Esophagus squamous epithelium (tissue), 5 donors: ENCODE data around the gene PAIP2. TPM values are rescaled to one million over a fixed set of nuclear protein-coding genes. Genes with fewer than 3 reads are reported as not detected.

ENCODE experiments used
- DNase-seq: peaks from one replicate; lab custom pipeline; 2025; lab: John Stamatoyannopoulos, UW
- H3K27ac ChIP-seq, 4 donors: fragments of 200-600 bp; sonication (generic); one replicate each; pipeline ENCODE4 v1.5.1; 2016 to 2019; ENCODE audit warnings: mild to moderate bottlenecking in 1 of 4
- H3K27me3 ChIP-seq, 4 donors: fragments of 200-600 bp; sonication (generic); 1 replicate in 3 of 4; 2 replicates in 1 of 4; pipeline versions ENCODE4 v1.5.1 to v1.6.0; 2017 to 2021; ENCODE audit warnings: antibody characterized with exemption in 1 of 4
- H3K36me3 ChIP-seq, 3 donors: fragments of 200-600 bp; sonication (generic); one replicate each; pipeline ENCODE4 v1.5.1; 2016 to 2019
- H3K4me1 ChIP-seq, 3 donors: fragments of 200-600 bp; sonication (generic); one replicate each; pipeline ENCODE4 v1.5.1; 2017 to 2019
- H3K4me3 ChIP-seq, 4 donors: fragments of 200-600 bp; sonication (generic); 1 replicate in 3 of 4; 2 replicates in 1 of 4; pipeline ENCODE4 v1.5.1; 2016 to 2019; ENCODE audit warnings: mild to moderate bottlenecking in 2 of 4, moderate library complexity in 1 of 4
- H3K9me3 ChIP-seq, 3 donors: fragments of 200-600 bp; sonication (generic); one replicate each; pipeline ENCODE4 v1.5.1; 2016 to 2019
- POLR2A ChIP-seq, 4 donors: fragments of 450-650 bp; IDR thresholded peaks; one replicate each; pipeline ENCODE4 v1.6.1; 2017; ENCODE audit warnings: antibody characterized with exemption in 4 of 4, mild to moderate bottlenecking in 4 of 4, moderate library complexity in 3 of 4
- WGBS, 2 donors: methylation state at CpG; one replicate each; pipeline ENCODE4 v1.1.5; 2018; 5-methylcytosine and 5-hydroxymethylcytosine counted together
- intact Hi-C: fragments of 100-400 bp; cut with DNase I; formaldehyde crosslinking; loops from one replicate; pipeline ENCODE4 v1.15.0; 2022
- total RNA-seq, 4 donors: library from RNA; depleted of rRNA; stranded (reverse); fragments of >200 nt; gene quantifications; one replicate each; pipeline ENCODE4 v1.1.0, GENCODE V29; 2016
- TF ChIP-seq, protein P1 (sequence below), 6 experiments: fragments of 450-650 bp in 4 of 6; fragments of 200-600 bp in 2 of 6; sonication (generic) in 2 of 6; IDR thresholded peaks; one replicate each; pipeline ENCODE4 v1.5.1; 2016 to 2019; ENCODE audit warnings: antibody characterized with exemption in 6 of 6, mild to moderate bottlenecking in 4 of 6, moderate library complexity in 4 of 6
- donor health status: DM: yes; HTN: yes; CAD: no.

Gene PAIP2
- total RNA-seq, 4 donors from 2014 or later = 33.7 to 69.0 (median 57.6) TPM

DNA sequence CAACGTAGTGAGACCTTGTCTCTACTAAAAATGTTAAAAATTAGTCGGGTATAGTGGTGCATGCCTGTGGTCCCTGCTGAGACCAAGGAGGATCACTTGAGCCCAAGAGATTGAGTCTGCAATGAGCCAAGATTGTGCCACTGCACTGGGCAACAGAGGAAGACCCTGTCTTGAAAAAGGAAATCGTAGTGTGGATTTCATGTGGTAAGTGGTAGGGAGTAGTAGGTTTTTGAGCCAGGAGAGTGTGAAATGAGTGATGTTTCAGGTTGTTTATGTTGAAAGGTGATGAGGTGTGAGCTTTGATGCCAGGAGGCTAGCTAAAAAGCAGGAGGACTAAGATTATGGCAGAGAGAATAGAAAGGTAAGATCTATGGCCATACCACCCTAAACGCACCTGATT, 42.2 kb upstream of the PAIP2 start:
- no peak for TF ChIP-seq POLR2A (IDR thresholded peaks at IDR 0.05)
- TF ChIP-seq, protein P1, sequence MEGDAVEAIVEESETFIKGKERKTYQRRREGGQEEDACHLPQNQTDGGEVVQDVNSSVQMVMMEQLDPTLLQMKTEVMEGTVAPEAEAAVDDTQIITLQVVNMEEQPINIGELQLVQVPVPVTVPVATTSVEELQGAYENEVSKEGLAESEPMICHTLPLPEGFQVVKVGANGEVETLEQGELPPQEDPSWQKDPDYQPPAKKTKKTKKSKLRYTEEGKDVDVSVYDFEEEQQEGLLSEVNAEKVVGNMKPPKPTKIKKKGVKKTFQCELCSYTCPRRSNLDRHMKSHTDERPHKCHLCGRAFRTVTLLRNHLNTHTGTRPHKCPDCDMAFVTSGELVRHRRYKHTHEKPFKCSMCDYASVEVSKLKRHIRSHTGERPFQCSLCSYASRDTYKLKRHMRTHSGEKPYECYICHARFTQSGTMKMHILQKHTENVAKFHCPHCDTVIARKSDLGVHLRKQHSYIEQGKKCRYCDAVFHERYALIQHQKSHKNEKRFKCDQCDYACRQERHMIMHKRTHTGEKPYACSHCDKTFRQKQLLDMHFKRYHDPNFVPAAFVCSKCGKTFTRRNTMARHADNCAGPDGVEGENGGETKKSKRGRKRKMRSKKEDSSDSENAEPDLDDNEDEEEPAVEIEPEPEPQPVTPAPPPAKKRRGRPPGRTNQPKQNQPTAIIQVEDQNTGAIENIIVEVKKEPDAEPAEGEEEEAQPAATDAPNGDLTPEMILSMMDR (IDR thresholded peaks at IDR 0.05) = no peak
- no peaks in the 10 kb centered on the region for H3K36me3 ChIP-seq
- intact Hi-C loops = no loop called here
- H3K9me3 ChIP-seq = no peaks in the 10 kb centered on the region
- 33 to 47% methylated on average over 4 of the region's 4 CpGs for WGBS, 2 donors
- H3K4me1 ChIP-seq = peaks cover 11 to 97% (median 79%) of the 10 kb centered on the region in 3 donors
- H3K27me3 ChIP-seq = no peaks in the 10 kb centered on the region
- no peak overlapping the region for H3K27ac ChIP-seq
- no peak overlapping the region for H3K4me3 ChIP-seq
- no peak for DNase-seq

DNA sequence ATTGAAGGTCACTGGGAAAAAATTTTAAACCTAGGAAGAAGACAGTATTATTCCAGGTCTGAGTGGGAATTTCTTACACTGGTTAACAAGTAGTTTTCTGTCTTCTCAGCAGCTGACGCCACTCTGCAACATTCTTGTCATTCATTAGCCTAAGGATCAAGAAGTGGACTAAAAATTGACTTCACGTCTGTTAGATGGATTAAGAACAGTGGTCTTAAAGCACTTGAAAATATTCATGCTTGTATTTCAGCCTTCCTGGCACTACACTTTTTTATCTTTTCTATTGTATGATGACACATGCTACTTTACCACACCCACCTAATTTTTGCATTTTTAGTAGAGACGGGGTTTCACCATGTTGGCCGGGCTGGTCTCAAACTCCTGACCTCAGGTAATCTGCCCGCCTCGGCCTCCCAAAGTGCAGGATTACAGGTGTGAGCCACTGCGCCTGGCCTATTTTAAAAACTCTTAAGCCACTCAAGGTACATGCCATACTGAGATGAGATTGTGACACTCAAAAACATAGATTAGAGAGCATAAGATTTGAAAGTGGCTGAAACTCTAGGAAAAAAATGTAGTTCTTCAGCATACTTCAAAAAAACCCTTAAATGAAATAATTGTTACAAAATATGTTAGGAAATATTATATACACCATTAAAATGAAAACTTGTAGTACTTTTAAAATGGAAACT, 39.7 kb upstream of the PAIP2 start:
- Histone ChIP-seq H3K36me3 (no peaks in the 10 kb centered on the region), H3K27me3 (no peaks in the 10 kb centered on the region), H3K4me3 (no peak overlapping the region), H3K27ac (no peak overlapping the region), H3K4me1 (peaks cover 1 to 100% (median 80%) of the 10 kb centered on the region in 3 donors), H3K9me3 (no peaks in the 10 kb centered on the region)
- no peak for DNase-seq
- whole genome bisulfite sequencing, 2 donors = 43 to 57% methylated on average over 7 of the region's 7 CpGs
- TF ChIP-seq POLR2A (IDR thresholded peaks at IDR 0.05) = no peak
- TF ChIP-seq, protein P1 (IDR thresholded peaks at IDR 0.05) = no peak
- intact Hi-C loops = no loop called here

DNA sequence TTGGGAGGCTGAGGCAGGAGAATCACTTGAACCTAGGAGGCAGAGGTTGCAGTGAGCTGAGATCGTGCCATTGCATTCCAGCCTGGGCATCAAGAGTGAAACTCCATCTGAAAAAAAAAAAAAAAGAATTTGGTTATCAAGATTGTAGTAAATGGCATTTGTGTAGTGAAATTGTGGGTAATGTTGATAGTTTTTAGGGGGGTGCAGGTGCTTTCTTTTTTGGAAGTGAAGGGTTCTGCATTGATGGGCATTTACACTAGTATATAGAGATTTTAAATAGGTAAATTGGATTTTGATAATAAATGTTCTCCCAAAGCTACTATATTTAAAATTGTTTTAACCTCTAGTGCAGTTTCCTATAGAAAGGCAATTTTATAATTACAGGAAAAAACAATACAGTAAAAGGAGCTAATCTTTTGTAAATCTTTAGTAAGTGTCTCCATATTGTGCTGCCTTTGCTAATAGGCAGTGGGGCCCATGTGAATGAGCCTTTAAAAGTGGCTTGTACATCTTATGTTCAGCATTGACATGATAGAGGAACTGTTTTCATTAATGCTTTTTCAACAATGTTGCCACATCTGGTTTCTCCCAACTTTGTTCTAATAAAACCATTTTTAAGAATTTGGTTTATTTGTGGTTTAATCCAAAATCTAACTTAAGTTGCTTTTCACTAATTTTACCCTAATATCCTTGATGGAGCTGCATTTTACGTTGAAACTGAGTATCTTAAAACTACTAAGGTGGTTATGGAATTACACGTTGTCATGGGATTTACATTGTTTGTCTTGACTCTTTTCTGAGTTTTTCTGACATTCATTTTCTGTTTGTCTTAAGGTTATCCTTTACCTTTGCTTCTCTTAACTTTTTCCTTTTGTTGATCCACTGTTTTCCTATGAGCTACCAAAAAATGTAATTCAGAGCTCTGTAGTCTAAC, 37.0 kb upstream of the PAIP2 start:
- 31 to 36% methylated on average over 3 of the region's 3 CpGs for WGBS, 2 donors
- Histone ChIP-seq H3K27me3 (no peaks in the 10 kb centered on the region), H3K4me1 (peaks cover 0 to 100% (median 65%) of the 10 kb centered on the region in 3 donors), H3K9me3 (no peaks in the 10 kb centered on the region), H3K36me3 (no peaks in the 10 kb centered on the region), H3K27ac (no peak overlapping the region), H3K4me3 (no peak overlapping the region)
- intact Hi-C loops = no loop called here
- DNase-seq = no peak
- TF ChIP-seq POLR2A (IDR thresholded peaks at IDR 0.05) = no peak
- TF ChIP-seq, protein P1 (IDR thresholded peaks at IDR 0.05) = no peak

DNA sequence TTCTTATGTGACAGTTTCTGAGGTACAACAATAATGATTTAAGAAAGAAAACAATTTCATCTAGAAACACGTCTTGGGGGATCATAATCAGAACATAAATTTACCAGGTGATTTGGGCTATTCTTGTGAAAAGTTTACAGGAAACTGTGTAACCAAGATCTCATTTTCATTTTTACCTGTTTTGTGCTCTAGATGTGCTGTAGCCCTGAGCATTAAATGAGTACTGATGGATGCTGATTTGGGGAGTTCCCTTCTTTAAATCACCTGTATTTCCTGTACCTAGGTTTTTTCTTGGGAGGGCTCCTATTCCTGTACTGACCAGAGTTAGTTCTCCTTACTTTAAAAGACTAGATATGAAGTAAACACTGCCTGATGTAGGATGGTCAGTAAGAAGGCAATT, 35.5 kb upstream of the PAIP2 start:
- H3K4me3 ChIP-seq = no peak overlapping the region
- H3K27ac ChIP-seq = no peak overlapping the region
- H3K36me3 ChIP-seq = no peaks in the 10 kb centered on the region
- H3K4me1 ChIP-seq = peaks cover 0 to 100% (median 62%) of the 10 kb centered on the region in 3 donors
- intact Hi-C loops = no loop called here
- no peaks in the 10 kb centered on the region for H3K9me3 ChIP-seq
- 18 to 37% methylated on average over 1 of the region's 1 CpG for WGBS, 2 donors
- DNase-seq = no peak
- H3K27me3 ChIP-seq = no peaks in the 10 kb centered on the region
- no peak for TF ChIP-seq POLR2A (IDR thresholded peaks at IDR 0.05)
- TF ChIP-seq, protein P1 (IDR thresholded peaks at IDR 0.05) = no peak
